ENCODE data around the gene SPATA1. TPM values are rescaled to one million over a fixed set of nuclear protein-coding genes. Genes with fewer than 3 reads are reported as not detected.

SPATA1 gene
- total and polyA plus RNA-seq, 2 of the 4 experiments (the other 2 are of a cell fraction): under 0.01 to 0.56 TPM

GRCh38 chr1:84462118-84462517 is 44.1 kb upstream of the SPATA1 start:
- no peak for ATAC-seq (ENCODE audit: low read depth)
- Histone ChIP-seq H3K9me3 (ENCODE audit: control insufficient read depth, insufficient read depth, low read length) (no peaks in the 10 kb centered on the region), H3K14ac (replicated peaks; ENCODE audit: low read depth, low read length) (no peak overlapping the region), H2AK9ac (replicated peaks; ENCODE audit: low read depth, low read length, poor library complexity) (no peak overlapping the region), H4K20me1 (ENCODE audit: insufficient read depth, low read length) (no peaks in the 10 kb centered on the region), H2AFZ (replicated peaks; ENCODE audit: low read length, poor library complexity) (no peak overlapping the region), H3K4me1 (ENCODE audit: control insufficient read depth, insufficient read depth, low read length) (no peaks in the 10 kb centered on the region), H3K23ac (ENCODE audit: low read depth, low read length) (no peak overlapping the region), H2AK5ac (ENCODE audit: low read depth, low read length) (no peak overlapping the region), H3K36me3 (ENCODE audit: control insufficient read depth, insufficient read depth, low read length) (no peaks in the 10 kb centered on the region), H3K9ac (ENCODE audit: low read depth, low read length) (no peak overlapping the region), H3K79me1 (ENCODE audit: low read depth in 1 of 2, low read length in 2 of 2) (no peaks in the 10 kb centered on the region), H2BK120ac (ENCODE audit: low read depth, low read length) (no peak overlapping the region), H3K4me2 (ENCODE audit: low read depth, low read length) (no peak overlapping the region), H4K8ac (ENCODE audit: low read depth in 2 of 2, low read length in 2 of 2) (no peak overlapping the region), H4K91ac (ENCODE audit: insufficient read depth, low read depth, low read length) (no peak overlapping the region), H3K9me1 (ENCODE audit: insufficient read depth, low read length) (no peaks in the 10 kb centered on the region), H2BK15ac (ENCODE audit: low read depth, low read length) (no peak overlapping the region), H3K4me3 (ENCODE audit: insufficient read depth, low read depth, low read length) (no peak overlapping the region), H2BK5ac (ENCODE audit: low read depth, low read length, poor library complexity, severe bottlenecking) (no peak overlapping the region), H3K27me3 (ENCODE audit: control insufficient read depth, insufficient read depth, low read length) (peaks cover 27% of the 10 kb centered on the region), H3K18ac (ENCODE audit: low read depth, low read length) (no peak overlapping the region), H3K4ac (ENCODE audit: low read depth, low read length) (no peak overlapping the region), H2BK20ac (ENCODE audit: low read depth, low read length) (no peak overlapping the region), H4K5ac (ENCODE audit: low read depth, low read length) (no peak overlapping the region), H3K56ac (ENCODE audit: extremely low read depth, insufficient read depth, low read length) (no peak overlapping the region), H3K27ac (ENCODE audit: insufficient read depth, low read length) (no peak overlapping the region)
- POLR2A ChIA-PET (ENCODE audit: unreplicated experiment): no interaction called here
- dilution Hi-C loops (cut with HindIII; ENCODE audit: low sequenced_read_pairs, unreplicated experiment): no loop called here
- WGBS, 2 experiments (ENCODE audit: extremely low coverage in 2 of 2, insufficient read length in 1 of 2): 40% methylated on average over 1 of the region's 1 CpG; no CpG with 5 or more reads in 1 of the 2 experiments
- BruUV-seq (replicated peaks): no TSS peak
- TF ChIP-seq RFX5 (IDR thresholded peaks at IDR 0.05; ENCODE audit: low read depth, low read length) (no peak), RAD21 (IDR thresholded peaks at IDR 0.05; ENCODE audit: low read length) (no peak), RCOR1 (IDR thresholded peaks at IDR 0.05; ENCODE audit: insufficient replicate concordance, low read length) (no peak), CEBPB (IDR thresholded peaks at IDR 0.05; ENCODE audit: low read depth, low read length) (no peak), FOS (IDR thresholded peaks at IDR 0.05; ENCODE audit: low read depth, low read length) (no peak), MAFK (IDR thresholded peaks at IDR 0.05; ENCODE audit: low read depth, low read length) (no peak), ELK1 (IDR thresholded peaks at IDR 0.05; ENCODE audit: borderline replicate concordance, low read depth, low read length) (no peak), SMC3 (IDR thresholded peaks at IDR 0.05; ENCODE audit: low read depth, low read length) (no peak), POLR2A (IDR thresholded peaks at IDR 0.05; ENCODE audit: low read depth, low read length) (no peak), MXI1 (IDR thresholded peaks at IDR 0.05; ENCODE audit: borderline replicate concordance, low read depth, low read length) (no peak), NFE2L2 (IDR thresholded peaks at IDR 0.05; ENCODE audit: low read depth, low read length) (no peak), USF2 (IDR thresholded peaks at IDR 0.05; ENCODE audit: low read depth, low read length) (no peak), BHLHE40 (IDR thresholded peaks at IDR 0.05; ENCODE audit: low read depth, low read length) (no peak), CHD1 (IDR thresholded peaks at IDR 0.05; ENCODE audit: low read depth, low read length) (no peak), MAZ (IDR thresholded peaks at IDR 0.05; ENCODE audit: borderline replicate concordance, low read depth, low read length) (no peak), CTCF (conservative IDR thresholded peaks at IDR 0.05; ENCODE audit: low read depth, low read length) (no peak)
- no peak for DNase-seq
- in situ Hi-C loops (cut with MboI; ENCODE audit: low sequenced_read_pairs): loop anchor here (10.0 kb wide), 1 partner anchor 473 kb away; no protein-coding TSS in a partner anchor
- intact Hi-C loops (cut with micrococcal nuclease): no loop called here
- CTCF ChIA-PET: no interaction called here
